Endothelial cell of umbilical vein (primary cell): ENCODE results near the gene URM1. TPM values are rescaled to one million over a fixed set of nuclear protein-coding genes. Genes with fewer than 3 reads are reported as not detected.

Source experiments
- BruUV-seq: library from RNA; stranded (reverse); fragments of 400-500 nt; replicated peaks from 2 replicates; lab custom pipeline; 2021; lab: Mats Ljungman, UMichigan
- CTCF ChIA-PET: fragments of 300-600, 350-600 bp; sonication (Branson Sonifier 250); formaldehyde crosslinking; loops from one replicate; lab custom pipeline; 2021; ENCODE audit warnings: antibody characterized with exemption, inconsistent platforms; lab: Charles Lee
- POLR2A ChIA-PET: fragments of 300-600, 350-600 bp; sonication (Branson Sonifier 250); formaldehyde crosslinking; loops from one replicate; lab custom pipeline; 2021; ENCODE audit warnings: antibody characterized with exemption, inconsistent platforms; lab: Charles Lee
- DNase-seq: peaks from one replicate; pipeline ENCODE4 v3.0.0-alpha.2; 2011; ENCODE audit warnings: low read depth, low spot score
- FAIRE-seq: peaks from 2 replicates; lab custom pipeline; 2011; peaks lifted over from hg19 to GRCh38; lab: Jason Lieb, UNC
- H2AFZ ChIP-seq: 2 replicates; pipeline ENCODE4 v1.6.0; 2012; ENCODE audit warnings: low read depth, low read length, control low read depth, inconsistent platforms
- H3K27ac ChIP-seq: 2 replicates; pipeline ENCODE4 v1.5.1; 2011; ENCODE audit warnings: low read depth, mild to moderate bottlenecking, control low read depth, low read length, moderate library complexity; ENCODE audit not compliant: insufficient read depth
- H3K27me3 ChIP-seq, 2 experiments: 2 replicates each; pipeline versions ENCODE4 v1.6.0 to v1.6.1; 2011; ENCODE audit warnings: low read length in 2 of 2, mixed read lengths in 1 of 2; ENCODE audit not compliant: control insufficient read depth in 2 of 2, insufficient read depth in 2 of 2
- H3K36me3 ChIP-seq, 2 experiments: 2 replicates in 1 of 2; 3 replicates in 1 of 2; pipeline ENCODE4 v1.5.1; 2011; ENCODE audit warnings: low read length in 2 of 2, mild to moderate bottlenecking in 1 of 2, moderate library complexity in 1 of 2; ENCODE audit not compliant: control insufficient read depth in 2 of 2, insufficient read depth in 2 of 2; ENCODE audit errors: extremely low read depth in 1 of 2
- H3K4me1 ChIP-seq: 3 replicates; pipeline ENCODE4 v1.5.1; 2011; ENCODE audit warnings: mild to moderate bottlenecking, low read length; ENCODE audit not compliant: control insufficient read depth, insufficient read depth; ENCODE audit errors: extremely low read depth
- H3K4me2 ChIP-seq: 2 replicates; pipeline ENCODE4 v1.6.1; 2011; ENCODE audit warnings: low read length, control low read depth, mixed read lengths; ENCODE audit not compliant: insufficient read depth
- H3K4me3 ChIP-seq, 3 experiments: fragments of 200-600 bp in 1 of 3; sonication (generic), shearing (Covaris generic) in 1 of 3; replicated peaks in 1 of 3; 2 replicates each; pipeline ENCODE4 v1.5.1; 2011 to 2016; ENCODE audit warnings: control low read depth in 3 of 3, low read length in 3 of 3, mild to moderate bottlenecking in 2 of 3, inconsistent platforms in 1 of 3, low read depth in 1 of 3, moderate library complexity in 1 of 3; ENCODE audit not compliant: insufficient read depth in 1 of 3
- H3K79me2 ChIP-seq: 2 replicates; pipeline ENCODE4 v1.6.0; 2012; ENCODE audit warnings: low read length, inconsistent platforms; ENCODE audit not compliant: control insufficient read depth, insufficient read depth
- H3K9ac ChIP-seq: replicated peaks from 2 replicates; pipeline ENCODE3; 2011; ENCODE audit warnings: low read length, control low read depth; ENCODE audit not compliant: insufficient read depth; ENCODE audit errors: extremely low read depth
- H3K9me1 ChIP-seq: replicated peaks from 3 replicates; pipeline ENCODE4 v1.6.0; 2011; ENCODE audit warnings: mild to moderate bottlenecking, low read length; ENCODE audit not compliant: control insufficient read depth, insufficient read depth; ENCODE audit errors: extremely low read depth
- H3K9me3 ChIP-seq: replicated peaks from 2 replicates; pipeline ENCODE4 v1.5.1; 2012; ENCODE audit warnings: low read length, inconsistent platforms; ENCODE audit not compliant: control insufficient read depth, insufficient read depth
- H4K20me1 ChIP-seq: replicated peaks from 2 replicates; pipeline ENCODE3; 2011; ENCODE audit warnings: mild to moderate bottlenecking, low read length; ENCODE audit not compliant: control insufficient read depth, insufficient read depth; ENCODE audit errors: extremely low read depth
- EZH2 ChIP-seq: IDR thresholded peaks from 2 replicates; pipeline ENCODE4 v1.6.1; 2012; ENCODE audit warnings: borderline replicate concordance, low read depth, mild to moderate bottlenecking, moderate library complexity, low read length, inconsistent platforms; ENCODE audit not compliant: severe bottlenecking
- FOS ChIP-seq: IDR thresholded peaks from 2 replicates; pipeline ENCODE4 v1.6.1; 2011; ENCODE audit warnings: mild to moderate bottlenecking, low read length, moderate library complexity, borderline replicate concordance; ENCODE audit not compliant: insufficient read depth
- GATA2 ChIP-seq: IDR thresholded peaks from 2 replicates; pipeline ENCODE4 v1.7.0; 2011; ENCODE audit warnings: low read depth, mild to moderate bottlenecking, moderate library complexity, mixed read lengths, low read length; ENCODE audit not compliant: insufficient read length, insufficient read depth
- JUN ChIP-seq: IDR thresholded peaks from 2 replicates; pipeline ENCODE4 v1.6.1; 2011; ENCODE audit warnings: borderline replicate concordance, low read depth; ENCODE audit not compliant: insufficient read length, insufficient read depth
- MAX ChIP-seq: IDR thresholded peaks from 2 replicates; pipeline ENCODE4 v1.6.1; 2011; ENCODE audit not compliant: insufficient read depth, insufficient read length
- MYC ChIP-seq: IDR thresholded peaks from one replicate; pipeline ENCODE4 v1.6.1; 2011; ENCODE audit warnings: mild to moderate bottlenecking, low read depth, low read length
- POLR2AphosphoS5 ChIP-seq: IDR thresholded peaks from 2 replicates; pipeline ENCODE4 v1.6.1; 2012; ENCODE audit warnings: low read depth, mild to moderate bottlenecking, control low read depth, low read length, moderate library complexity; ENCODE audit not compliant: insufficient read depth
- dilution Hi-C: fragments of 300-500 bp; cut with MboI; formaldehyde crosslinking; loops from one replicate; pipeline ENCODE4 v1.15.0; 2019; ENCODE audit warnings: low sequenced_read_pairs; ENCODE audit not compliant: extremely low pct_ligation_motif_present
- intact Hi-C: fragments of 100-400 bp; cut with micrococcal nuclease; formaldehyde crosslinking; loops from one replicate; pipeline ENCODE4 v1.10.0; 2022
- polyA plus RNA-seq, 4 experiments: library from polyadenylated mRNA; depleted of rRNA in 3 of 4; stranded (reverse) in 3 of 4; unstranded in 1 of 4; fragments of >200 nt; gene quantifications; 2 replicates each; pipeline versions ENCODE4 v1.2.1 to v1.2.3, GENCODE V29; 2011 to 2012; ENCODE audit warnings: missing spikeins in 1 of 4
- total RNA-seq: library from RNA; stranded (reverse); gene quantifications from 2 replicates; pipeline ENCODE4 v1.2.3, GENCODE V29; 2021
- TF ChIP-seq, protein P1 (sequence below), 2 donors: IDR thresholded peaks; 1 replicate in 1 of 2; 2 replicates in 1 of 2; pipeline ENCODE4 v1.5.1; 2011; ENCODE audit warnings: low read length in 2 of 2, mild to moderate bottlenecking in 2 of 2, moderate library complexity in 2 of 2, control low read depth in 1 of 2, inconsistent platforms in 1 of 2, low read depth in 1 of 2; ENCODE audit not compliant: insufficient read depth in 1 of 2; ENCODE audit errors: extremely low read depth in 1 of 2

URM1 gene
- total and polyA plus RNA-seq, 2 donors (not counting 3 experiments of a cell fraction or from before 2014, with no cell fraction given) = 86.5 to 100 TPM

GRCh38 chr9:128341435-128341849 lies 29.7 kb upstream of the URM1 start:
- BruUV-seq = TSS peak; percentile 15
- Histone ChIP-seq H3K9me1 (no peaks in the 10 kb centered on the region), H2AFZ (peak overlapping the region; percentile 86), H3K4me1 (peaks cover 7% of the 10 kb centered on the region), H4K20me1 (no peaks in the 10 kb centered on the region), H3K27me3 (no peaks in the 10 kb centered on the region), H3K4me3 (peak overlapping the region; percentile 57 to 79 (median 78)), H3K9ac (peak overlapping the region; percentile 48), H3K79me2 (peaks cover 6% of the 10 kb centered on the region), H3K4me2 (peak overlapping the region; percentile 96), H3K36me3 (peaks cover 2 to 23% of the 10 kb centered on the region in 2 experiments), H3K9me3 (no peaks in the 10 kb centered on the region), H3K27ac (no peak overlapping the region)
- DNase-seq (peak; percentile 73), FAIRE-seq (peak; percentile 93)
- ChIA-PET CTCF (interaction anchor here (0.6 to 1.7 kb wide), 40 partner anchors 8 to 160 kb away, joined by 3 to 48 read pairs (median 5); partner anchors contain the start of genes CERCAM, GOLGA2, SWI5 and URM1), POLR2A (no interaction called here)
- intact Hi-C loops = loop anchor here (1.0 to 5.0 kb wide), 3 partner anchors 21 to 159 kb away; no protein-coding TSS in a partner anchor
- dilution Hi-C loops = no loop called here
- TF ChIP-seq EZH2 (no peak), FOS (no peak), MYC (no peak), GATA2 (no peak), MAX (no peak), POLR2AphosphoS5 (no peak), JUN (no peak)
- TF ChIP-seq, protein P1, sequence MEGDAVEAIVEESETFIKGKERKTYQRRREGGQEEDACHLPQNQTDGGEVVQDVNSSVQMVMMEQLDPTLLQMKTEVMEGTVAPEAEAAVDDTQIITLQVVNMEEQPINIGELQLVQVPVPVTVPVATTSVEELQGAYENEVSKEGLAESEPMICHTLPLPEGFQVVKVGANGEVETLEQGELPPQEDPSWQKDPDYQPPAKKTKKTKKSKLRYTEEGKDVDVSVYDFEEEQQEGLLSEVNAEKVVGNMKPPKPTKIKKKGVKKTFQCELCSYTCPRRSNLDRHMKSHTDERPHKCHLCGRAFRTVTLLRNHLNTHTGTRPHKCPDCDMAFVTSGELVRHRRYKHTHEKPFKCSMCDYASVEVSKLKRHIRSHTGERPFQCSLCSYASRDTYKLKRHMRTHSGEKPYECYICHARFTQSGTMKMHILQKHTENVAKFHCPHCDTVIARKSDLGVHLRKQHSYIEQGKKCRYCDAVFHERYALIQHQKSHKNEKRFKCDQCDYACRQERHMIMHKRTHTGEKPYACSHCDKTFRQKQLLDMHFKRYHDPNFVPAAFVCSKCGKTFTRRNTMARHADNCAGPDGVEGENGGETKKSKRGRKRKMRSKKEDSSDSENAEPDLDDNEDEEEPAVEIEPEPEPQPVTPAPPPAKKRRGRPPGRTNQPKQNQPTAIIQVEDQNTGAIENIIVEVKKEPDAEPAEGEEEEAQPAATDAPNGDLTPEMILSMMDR (IDR thresholded peaks at IDR 0.05; ENCODE audit: extremely low read depth in 1 of 2, insufficient read depth in 1 of 2, low read depth in 1 of 2, low read length in 2 of 2) = peak; percentile 56 to 68
